D341Med (cell line): Measurements from ENCODE around the gene TYW1B.
"Not testable (repeated sequence)": the region's sequence is repeated elsewhere in the genome, so short reads cannot be mapped to it uniquely, and the experiment has no call there.

Experiments
- DNase-seq: peaks from one replicate; pipeline ENCODE4 v3.0.0; 2012; ENCODE audit warnings: low spot score

The TYW1B gene

DNA sequence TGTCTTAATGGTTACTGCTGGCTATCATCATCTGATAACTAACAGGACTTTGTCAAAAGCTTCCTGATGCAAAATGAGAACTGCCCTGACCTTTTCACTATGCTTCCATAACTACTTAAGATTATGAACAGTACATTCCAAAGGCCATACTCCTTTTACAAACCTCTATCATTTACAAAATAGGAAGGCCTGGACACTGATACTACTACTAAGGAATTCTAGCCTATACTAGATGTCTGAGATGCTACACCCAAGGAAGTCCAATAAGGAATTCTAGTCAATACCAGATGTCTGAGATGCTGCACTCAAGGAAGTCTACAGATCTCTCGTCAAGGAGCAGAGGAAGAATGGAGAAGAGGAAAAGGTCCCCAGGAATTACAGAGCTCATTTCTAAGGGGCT, 130.9 kb downstream of the TYW1B start:
- DNase-seq = not testable (repeated sequence)

DNA sequence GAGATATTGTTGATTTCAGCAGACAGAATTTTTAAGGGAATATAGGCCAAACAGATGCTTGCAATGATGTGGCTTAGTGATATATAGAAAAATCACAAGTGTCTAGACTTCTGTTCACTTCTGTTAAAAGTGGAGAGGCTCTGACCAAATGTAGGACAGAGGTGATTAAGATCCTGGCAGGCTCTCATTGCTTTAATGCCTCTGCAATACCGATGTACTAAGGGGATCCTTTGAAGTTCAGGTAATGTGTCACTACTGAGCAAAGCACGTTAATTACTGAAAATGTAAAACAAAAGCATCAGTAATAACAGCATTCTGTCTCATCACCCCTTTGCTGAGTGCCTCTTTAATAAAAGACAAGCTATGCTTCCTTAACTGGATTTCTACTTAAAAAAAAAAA, 131.4 kb downstream of the TYW1B start:
- DNase-seq = not testable (repeated sequence)

DNA sequence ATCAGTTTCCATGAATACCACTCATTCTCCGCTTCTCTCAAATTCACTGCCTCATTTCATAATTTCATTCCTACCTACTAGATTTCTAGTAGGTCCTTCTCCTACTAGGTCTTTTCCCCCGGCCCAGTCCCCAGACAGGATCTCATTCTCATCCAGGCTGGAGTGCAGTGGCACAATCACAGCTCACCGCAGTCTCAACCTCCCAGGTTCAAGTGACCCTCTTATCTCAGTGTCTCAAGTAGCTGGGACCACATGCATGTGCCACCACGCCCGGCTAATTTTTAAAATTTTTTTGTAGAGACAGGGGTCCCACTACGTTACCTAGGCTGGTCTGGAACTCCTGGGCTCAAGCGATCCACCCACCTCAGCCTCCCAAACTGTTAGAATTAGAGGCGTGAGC, 132.5 kb downstream of the TYW1B start:
- not testable (repeated sequence) for DNase-seq

DNA sequence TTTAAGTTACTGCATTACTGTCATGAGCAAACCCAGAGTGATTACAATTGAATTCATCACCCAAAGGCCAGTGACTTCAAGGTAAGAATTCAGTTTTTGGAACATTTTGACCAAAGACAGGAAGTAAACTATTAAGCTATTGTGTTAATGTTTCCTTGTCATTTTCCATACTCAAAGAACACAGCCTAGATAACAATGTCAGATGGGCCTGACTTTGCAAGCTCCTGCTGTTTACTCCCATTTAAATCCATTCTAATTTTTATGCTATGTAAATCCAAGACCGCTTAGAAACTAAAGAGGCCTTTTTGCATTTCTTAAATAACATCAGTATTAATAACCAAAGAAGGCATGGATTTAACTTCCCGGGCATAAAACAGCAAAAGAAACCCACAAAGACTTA, 136.6 kb downstream of the TYW1B start:
- not testable (repeated sequence) for DNase-seq

DNA sequence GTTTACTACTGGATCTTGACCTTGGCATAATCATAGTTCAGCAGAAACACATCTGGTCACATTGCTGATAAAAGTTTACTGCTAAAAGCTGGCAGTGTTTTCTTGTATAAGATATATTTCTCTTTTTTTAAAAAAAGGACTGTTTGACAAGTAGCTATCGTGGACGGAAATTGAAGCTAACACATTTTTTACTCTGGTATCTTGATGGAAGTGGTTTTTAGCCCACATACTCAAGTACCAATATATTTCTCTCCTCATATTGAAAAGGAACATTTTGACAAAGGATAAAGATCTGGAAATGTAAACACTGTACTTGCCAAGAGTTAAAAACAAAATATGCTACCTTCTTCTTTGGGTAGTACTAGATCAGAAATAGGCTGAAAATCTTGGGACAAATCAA, 137.8 kb downstream of the TYW1B start:
- DNase-seq = not testable (repeated sequence)

DNA sequence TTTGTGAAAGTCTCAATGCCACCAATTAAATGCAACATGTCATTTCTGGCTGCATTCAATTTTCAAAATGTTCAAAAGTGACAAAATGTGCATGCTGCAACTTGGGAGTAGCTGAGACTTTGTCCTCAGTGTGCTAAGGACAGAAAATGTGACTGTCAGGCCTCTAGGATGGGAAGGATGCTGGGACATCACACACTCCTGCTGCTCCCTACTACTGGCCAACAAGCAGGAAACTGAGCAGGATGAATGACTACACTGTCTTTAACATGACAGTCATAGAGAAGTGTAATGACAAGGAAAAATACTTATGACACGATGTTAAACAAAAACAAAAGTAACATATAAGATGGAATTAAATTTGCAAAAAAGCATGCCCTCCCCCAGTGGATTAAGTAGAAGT, 138.7 kb downstream of the TYW1B start:
- not testable (repeated sequence) for DNase-seq

DNA sequence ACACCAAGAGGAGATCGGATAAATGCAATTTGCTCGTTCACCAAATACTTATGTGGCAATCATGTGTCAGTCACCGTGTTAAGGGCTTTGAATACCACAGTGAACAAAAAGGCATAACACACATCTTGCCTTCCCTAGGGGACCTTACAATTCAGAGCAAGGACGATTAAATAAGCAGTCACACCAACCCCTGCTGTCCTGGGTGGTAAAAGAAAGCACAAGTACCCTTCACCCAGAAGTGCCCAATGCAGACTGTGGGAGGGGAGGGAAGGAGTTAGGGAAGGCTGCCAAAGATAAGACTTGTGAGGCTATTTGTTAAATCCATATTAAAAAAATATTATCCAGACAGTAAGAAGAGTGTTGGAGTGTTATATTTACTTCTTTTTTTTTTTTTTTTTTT, 146.8 kb downstream of the TYW1B start:
- DNase-seq = not testable (repeated sequence)

DNA sequence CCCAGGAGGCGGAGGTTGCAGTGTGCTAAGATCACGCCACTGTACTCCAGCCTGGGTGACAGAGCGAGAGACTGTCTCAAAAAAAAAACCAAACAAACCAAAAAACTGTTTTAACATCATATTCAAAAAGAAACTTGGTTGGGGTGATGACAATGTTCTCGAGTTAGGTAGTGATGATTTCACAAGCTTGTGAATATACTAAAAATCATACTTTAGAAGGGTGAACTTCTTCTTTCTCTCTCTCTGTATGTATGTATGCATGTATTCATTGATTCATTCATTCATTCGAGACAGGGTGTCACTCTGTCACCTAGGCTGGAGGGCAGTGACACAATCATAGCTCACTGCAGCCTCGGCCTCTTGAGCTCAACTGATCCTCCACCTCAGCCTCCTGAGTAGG, 151.1 kb downstream of the TYW1B start:
- not testable (repeated sequence) for DNase-seq

DNA sequence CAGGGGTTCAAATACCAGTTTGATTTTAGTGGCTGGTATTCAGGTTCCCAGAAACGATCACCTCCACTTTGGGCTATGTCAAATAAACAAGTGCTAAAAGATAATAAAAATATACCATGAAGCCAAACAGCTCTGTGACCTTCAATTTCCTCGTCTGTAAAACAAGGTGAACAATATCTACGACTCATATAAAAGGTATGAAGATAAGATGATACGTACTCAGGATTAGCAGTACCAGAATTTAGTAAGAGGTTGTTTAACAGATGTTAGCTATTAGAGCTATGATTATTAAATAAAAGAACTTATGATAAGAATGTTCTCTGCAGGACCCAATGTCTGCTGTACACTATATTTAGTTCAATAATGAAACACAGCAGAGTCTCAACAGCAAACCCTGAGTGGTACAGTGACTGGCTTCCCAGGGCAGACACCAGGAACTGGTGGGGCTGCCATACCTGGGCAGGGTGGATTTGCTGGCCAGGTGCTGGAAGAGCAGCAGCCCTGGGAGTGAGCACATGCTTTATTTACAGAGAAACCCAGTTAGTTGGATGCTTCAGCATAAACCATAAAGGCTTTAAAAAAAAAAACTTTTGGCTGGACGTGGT, 151.8 kb downstream of the TYW1B start:
- not testable (repeated sequence) for DNase-seq

DNA sequence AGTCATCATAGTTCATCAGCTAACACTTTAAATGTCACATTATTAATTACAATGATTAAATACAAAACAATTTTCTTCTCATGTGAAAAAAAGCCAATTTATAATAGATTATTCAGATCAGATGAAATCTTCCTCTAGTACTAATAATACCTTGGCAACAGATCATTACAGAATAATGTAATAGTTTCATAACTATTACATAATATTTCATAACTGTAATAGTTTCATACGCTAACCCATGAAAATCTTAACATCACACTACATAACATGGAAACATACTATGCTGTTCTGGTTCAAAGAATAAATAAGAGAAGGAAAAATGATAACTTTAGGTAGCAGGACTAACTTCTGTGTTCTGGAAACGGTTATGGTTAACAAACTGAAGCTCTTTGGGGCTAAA, 152.3 kb downstream of the TYW1B start:
- DNase-seq = not testable (repeated sequence)

DNA sequence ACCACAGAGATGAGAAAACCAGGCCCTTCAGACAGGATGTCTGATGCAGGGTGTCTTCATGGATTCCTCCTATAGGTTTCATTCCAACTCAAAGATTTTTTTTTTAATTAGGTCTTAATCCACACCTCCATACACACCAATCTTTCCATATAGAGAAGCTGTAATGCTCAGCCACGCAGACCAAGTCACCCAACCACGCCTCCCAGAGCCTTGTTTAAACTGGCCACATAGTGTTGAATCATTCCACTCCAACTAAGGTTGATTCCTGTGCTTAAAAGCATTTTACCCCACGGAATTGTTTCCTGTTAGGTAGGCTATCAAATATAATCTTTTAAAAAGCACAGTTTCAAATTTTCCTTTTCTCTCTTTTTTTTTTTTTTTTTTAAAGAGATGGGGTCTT, 153.6 kb downstream of the TYW1B start:
- no peak for DNase-seq

DNA sequence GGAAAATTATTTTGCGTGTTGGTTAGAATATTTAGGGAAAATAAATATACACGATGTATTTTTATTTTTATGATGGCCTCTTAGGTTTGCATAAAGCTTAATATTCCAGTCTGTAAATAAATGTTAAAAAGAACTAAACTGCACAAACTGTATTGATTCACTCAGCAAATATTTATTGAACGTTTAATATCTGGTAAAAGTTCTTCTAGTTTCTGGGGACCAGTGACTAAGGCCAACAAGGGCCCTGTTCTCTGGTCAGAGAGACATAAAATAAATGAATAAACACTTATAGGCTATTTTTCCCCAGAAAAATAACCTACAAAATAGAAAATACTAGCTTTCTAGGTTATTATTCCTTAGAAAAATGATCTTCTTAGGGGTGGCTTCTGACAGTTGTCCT, 157.2 kb downstream of the TYW1B start:
- not testable (repeated sequence) for DNase-seq

DNA sequence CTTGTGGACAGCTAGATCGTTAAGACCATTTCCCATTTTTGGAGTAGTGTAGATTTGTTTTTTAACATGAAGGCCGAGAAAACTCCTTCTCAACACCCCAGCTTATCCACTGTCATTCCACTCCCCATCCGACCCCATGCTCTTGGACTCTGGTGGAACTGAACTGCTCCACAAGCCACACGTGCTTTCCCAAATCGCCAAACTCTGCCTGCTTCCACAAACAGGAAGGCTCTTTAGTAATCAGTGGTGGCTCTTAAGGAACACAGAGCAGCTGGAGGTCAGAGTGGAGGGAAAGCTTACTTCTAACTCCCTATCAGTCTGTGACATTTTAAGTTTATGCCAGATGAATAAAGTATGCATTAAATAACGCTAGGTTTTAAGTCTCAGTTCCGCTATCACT, 159.6 kb downstream of the TYW1B start:
- not testable (repeated sequence) for DNase-seq

DNA sequence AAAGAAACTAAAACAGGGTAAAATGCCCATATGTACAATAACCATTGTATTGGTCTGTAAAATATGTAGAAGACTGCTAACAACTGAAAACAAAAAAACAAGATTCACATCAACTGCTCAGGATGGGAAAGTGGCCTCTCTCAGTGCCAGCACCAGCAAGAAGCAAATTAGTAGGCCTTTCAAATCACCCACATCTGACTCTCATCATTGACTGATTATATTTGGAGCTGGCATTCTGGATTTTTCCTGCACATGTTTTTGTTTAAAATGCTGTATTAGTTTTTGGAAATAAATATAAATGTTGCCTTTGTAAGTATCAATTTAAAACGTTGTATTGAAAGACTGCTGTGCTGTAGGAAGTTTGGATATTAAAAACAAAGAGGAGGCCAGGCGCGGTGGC, 161.0 kb downstream of the TYW1B start:
- DNase-seq = not testable (repeated sequence)

DNA sequence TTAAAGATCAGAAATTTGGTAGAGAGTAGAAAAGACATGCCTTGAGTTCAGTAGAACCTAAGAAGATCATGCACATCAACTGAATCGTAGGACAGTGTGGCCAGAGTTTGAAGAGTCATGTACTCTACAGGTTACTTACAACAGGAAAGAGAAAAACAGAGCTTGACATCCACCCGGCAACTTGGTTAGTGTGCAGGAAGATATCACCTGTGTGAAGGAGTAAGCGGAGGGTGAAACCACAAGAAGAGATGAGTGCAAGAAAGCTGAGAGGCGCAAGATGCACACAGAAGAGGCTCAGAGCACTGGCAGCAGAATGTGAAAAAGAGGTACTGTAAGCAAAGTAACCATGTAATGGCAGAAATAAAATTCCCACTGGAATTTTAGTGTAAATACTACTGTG, 179.4 kb downstream of the TYW1B start:
- DNase-seq = not testable (repeated sequence)

DNA sequence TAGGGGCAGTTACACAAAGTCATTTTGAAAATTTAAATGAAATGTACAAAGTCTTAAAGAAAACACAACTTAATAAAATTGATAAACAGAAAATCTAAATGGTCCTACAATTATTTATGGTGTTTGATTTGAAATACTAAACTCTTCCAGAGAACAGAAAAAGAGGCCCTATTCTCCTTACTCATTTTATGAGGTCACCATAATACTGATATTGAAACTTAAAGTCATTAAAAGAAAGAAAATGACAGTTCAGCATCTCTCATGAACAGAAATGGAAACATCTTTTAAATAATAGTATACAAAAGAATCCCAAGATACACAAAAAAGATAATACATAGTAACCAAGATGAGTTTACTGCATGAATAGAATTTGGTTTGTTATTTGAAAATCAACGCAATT, 184.3 kb downstream of the TYW1B start:
- DNase-seq = not testable (repeated sequence)

DNA sequence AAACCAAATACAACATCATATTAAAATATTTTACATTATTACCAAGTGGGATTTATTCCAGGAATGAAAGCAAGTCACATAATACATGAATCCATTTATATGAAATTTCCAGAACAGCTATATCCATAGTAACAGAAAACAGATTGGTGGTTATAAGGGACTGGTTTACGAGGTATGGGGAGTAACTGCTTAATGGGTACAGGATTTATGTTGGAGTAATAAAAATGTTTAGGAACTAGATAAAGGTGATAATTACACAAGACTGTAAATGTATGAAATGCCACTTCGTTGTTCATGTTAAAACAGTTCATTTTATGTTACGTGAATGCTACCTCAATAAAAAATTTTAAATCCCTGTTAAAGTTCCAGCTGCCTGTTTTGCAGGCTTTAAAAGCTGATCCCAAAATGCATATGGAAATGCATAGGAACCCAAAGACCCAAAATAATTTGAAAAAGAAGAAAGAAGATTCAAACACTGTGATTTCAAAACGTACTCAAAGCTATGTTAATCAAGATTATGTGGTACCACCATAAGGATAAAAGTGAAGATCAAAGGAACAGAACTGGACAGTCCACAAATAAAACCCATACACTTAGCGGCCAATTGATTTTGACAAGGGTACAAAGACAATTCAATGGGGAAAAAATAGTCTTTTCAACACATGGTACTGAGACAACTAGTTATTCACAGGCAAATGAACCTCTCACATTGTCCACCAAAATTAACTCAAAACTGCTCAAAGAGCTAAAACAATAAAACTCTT, 186.3 kb downstream of the TYW1B start:
- DNase-seq = not testable (repeated sequence)

DNA sequence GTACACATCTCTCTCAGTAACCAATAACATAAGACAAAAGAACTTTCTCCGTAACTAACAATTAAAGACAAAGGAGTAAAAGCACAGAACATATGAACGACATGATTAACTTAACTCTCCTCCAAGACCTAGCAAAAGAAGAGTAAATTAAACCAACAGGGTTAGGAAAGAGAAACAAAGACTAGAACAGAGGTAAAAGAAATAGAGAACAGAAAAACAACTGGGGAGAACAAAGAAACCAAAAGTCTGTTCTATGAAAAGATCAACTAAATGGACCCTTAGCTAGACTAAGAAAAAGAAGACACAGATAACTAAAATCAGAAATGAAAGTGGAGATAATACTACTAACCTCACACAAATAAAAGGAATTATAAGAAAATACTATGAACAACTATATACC, 187.3 kb downstream of the TYW1B start:
- not testable (repeated sequence) for DNase-seq

DNA sequence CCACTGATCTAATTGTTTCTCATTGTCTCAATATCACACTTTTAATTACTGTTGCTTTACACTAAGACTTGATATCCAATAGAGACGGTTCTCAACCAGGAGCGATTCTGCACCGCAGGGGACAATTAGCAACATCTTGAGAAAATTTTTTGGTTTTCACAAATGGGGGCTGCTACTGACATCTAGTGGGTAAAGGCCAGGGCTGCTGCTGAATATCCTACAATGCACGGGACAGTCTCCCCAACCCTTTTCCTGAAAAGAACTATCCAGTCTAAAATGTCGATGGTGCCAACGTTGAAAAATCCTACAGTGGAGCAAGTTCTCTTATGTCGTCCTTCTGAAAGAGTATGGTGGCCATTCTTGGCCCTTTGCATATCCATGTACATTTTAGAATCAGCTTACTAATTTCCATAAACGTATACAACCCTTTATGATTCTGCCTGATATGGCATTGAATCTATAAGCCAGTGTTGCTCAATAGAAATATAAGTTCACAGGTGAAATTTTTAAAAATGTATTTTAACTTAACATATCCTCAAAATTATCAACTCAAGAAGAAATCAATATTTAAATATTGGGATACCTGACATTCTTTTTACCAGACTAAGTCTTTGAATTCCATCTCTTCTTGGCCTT, 192.6 kb downstream of the TYW1B start:
- DNase-seq = not testable (repeated sequence)

DNA sequence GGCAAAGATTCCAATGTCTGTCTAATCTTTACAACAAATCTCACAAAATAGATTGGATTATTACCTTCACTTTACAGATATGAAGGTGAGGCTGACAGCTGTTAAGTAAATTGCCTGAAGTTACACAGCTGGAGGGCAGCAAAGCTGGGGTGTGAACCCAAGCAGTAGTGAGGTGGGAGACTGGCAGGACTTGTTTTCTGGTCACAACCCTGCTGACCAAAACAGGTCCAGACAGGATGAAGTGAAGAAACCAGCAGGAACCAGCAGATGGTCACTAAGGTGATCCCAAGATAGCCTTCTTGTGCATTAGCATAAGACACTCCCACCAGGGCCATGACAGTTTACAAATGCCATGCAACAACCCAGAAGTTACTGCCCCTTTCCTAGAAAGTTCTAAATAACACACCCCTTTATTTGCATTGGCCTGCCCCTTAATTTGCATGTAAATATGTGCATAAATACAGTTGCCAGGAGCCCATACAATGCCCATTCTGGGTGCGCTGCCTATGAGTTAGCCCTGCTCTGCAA, 195.2 kb downstream of the TYW1B start:
- DNase-seq = not testable (repeated sequence)

DNA sequence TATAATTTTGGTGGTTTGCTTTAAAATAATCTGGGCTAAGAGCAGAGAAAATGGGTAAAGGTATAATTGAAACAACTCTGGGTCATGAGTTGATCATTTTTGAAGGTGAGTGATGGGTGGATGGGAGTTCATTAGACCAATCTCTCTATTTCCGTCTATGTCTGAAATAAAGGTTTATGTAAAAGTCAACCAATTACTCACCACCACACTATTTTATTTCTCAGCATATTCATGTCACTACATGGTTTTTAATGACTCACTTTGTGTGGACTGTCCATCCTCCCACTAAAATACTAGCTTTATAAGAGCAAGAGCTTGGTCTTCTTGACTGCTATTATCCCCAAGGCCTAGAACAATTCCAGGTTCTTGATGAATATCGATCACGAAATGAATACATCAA, 199.6 kb downstream of the TYW1B start:
- DNase-seq = not testable (repeated sequence)

DNA sequence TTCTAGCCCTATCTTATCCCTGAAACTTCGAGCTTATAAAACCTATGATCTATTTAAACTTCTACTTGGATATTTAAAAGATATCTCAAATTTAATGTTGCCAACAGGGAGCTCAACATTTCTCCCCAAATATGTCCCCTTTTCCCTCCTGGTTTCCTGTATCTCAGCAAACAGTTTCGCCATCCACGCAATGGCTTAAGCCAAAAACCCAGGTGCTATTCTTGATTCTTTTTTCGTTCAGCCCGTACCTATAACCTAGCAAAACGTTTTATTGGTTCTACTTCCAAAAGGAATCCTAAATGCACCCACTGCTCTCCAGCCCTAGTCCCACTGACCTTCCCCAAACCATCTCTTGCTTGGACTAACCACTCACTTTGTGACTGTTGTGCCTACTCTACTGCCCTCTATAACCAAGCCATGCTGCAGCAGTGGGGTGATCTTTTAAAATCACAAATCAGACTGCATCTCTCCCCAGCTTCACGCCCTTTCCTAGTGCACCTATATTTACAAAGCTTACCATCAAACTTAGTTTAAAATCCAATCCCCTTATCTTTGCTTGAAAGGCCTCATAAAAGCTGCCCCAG, 201.5 kb downstream of the TYW1B start:
- DNase-seq = not testable (repeated sequence)
